Lower leg skin (tissue), 4 donors: Measurements from ENCODE around the gene ZNF425. TPM values are rescaled to one million over a fixed set of nuclear protein-coding genes. Genes with fewer than 3 reads are reported as not detected.
"Not testable (repeated sequence)": the region's sequence is repeated elsewhere in the genome, so short reads cannot be mapped to it uniquely, and the experiment has no call there.

Experiments used
- DNase-seq, 2 donors: peaks; one replicate each; pipeline ENCODE4 v3.0.0-alpha.2; 2019; ENCODE audit warnings: low spot score in 2 of 2
- H3K4me3 ChIP-seq: fragments of 200-600 bp; sonication (generic); 2 replicates; pipeline ENCODE4 v1.5.1; 2017; ENCODE audit warnings: mild to moderate bottlenecking, low read depth; ENCODE audit not compliant: poor library complexity, severe bottlenecking
- POLR2A ChIP-seq, 2 donors: fragments of 450-650 bp; IDR thresholded peaks; one replicate each; pipeline ENCODE4 v1.6.1; 2016 to 2017; ENCODE audit warnings: antibody characterized with exemption in 2 of 2, mild to moderate bottlenecking in 1 of 2, moderate library complexity in 1 of 2
- WGBS, 2 donors: methylation state at CpG; one replicate each; pipeline ENCODE4 v1.1.5; 2018; 5-methylcytosine and 5-hydroxymethylcytosine counted together
- intact Hi-C: fragments of 100-400 bp; cut with DNase I; formaldehyde crosslinking; loops from one replicate; pipeline ENCODE4 v1.15.0; 2023; ENCODE audit warnings: low total_unique reads
- total RNA-seq, 4 donors: library from RNA; depleted of rRNA; stranded (reverse); fragments of >200 nt; gene quantifications; one replicate each; pipeline ENCODE4 v1.1.0, GENCODE V29; 2016
- TF ChIP-seq, protein P1 (sequence below), 3 donors: fragments of 450-650 bp; IDR thresholded peaks; one replicate each; pipeline ENCODE4 v1.5.1; 2016; ENCODE audit warnings: antibody characterized with exemption in 3 of 3, mild to moderate bottlenecking in 3 of 3, moderate library complexity in 2 of 3

ZNF425 gene
- total RNA-seq, 4 donors from 2014 or later, result 4.8 to 5.8 (median 5.4) TPM

DNA sequence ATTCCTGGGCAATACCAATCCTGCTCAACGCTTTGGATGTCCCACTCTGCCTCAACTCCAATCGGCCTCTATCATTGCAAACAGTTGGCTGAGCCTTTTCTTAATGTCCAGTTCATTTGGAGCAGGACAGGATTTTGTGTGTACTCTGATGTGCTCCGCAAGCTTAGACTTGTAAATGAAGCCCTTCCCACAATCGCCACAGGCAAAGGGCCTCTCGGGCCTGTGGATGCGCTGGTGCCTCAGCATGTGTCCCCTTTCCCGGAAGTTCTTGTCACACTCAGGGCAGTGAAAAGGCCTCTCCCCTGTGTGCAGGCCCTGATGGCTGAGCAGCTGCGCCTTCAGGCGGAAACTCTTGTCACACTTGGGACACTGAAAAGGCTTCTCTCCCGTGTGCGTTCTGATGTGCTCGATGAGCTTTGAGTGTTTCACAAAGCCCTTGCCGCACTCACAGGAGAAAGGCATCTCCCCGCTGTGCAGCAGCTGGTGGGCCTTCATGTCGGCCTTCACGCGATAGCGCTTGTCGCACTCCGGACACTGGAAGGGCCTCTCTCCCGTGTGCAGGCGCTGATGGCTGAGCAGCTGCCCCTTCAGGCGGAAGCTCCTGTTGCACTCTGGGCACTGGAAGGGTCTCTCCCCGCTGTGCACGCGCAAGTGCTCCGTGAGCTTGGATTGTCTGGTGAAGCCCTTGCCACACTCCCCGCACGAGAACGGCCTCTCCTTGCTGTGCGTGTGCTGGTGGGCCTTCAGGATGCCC, 55.6 kb downstream of the ZNF425 start:
- intact Hi-C loops, result no loop called here
- 93 to 96% methylated on average over 23 to 26 of the region's 31 CpGs for WGBS, 2 donors
- DNase-seq, result no peak
- TF ChIP-seq, protein P1, sequence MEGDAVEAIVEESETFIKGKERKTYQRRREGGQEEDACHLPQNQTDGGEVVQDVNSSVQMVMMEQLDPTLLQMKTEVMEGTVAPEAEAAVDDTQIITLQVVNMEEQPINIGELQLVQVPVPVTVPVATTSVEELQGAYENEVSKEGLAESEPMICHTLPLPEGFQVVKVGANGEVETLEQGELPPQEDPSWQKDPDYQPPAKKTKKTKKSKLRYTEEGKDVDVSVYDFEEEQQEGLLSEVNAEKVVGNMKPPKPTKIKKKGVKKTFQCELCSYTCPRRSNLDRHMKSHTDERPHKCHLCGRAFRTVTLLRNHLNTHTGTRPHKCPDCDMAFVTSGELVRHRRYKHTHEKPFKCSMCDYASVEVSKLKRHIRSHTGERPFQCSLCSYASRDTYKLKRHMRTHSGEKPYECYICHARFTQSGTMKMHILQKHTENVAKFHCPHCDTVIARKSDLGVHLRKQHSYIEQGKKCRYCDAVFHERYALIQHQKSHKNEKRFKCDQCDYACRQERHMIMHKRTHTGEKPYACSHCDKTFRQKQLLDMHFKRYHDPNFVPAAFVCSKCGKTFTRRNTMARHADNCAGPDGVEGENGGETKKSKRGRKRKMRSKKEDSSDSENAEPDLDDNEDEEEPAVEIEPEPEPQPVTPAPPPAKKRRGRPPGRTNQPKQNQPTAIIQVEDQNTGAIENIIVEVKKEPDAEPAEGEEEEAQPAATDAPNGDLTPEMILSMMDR (IDR thresholded peaks at IDR 0.05), result no peak
- no peak for TF ChIP-seq POLR2A (IDR thresholded peaks at IDR 0.05)
- H3K4me3 ChIP-seq, result no peak overlapping the region

DNA sequence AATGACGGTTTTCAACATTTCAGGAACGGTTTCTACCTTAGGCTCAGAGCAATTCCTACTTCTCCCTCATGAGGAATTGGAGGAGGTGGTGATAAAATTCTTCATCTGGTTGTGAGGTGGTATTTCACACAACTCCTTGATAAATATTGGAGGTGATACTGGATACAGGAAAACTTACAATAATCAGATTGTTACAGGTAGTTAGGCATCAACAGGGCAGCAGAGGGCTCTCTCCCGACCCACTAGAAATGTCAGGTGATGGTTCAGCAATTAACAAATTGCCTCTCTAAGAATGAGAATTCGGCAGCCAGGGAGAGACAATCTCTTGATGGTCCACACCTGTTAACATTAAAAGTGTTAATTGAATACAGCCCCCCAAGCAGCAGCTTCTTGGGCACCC, 58.3 kb downstream of the ZNF425 start:
- no peak for TF ChIP-seq POLR2A (IDR thresholded peaks at IDR 0.05)
- TF ChIP-seq, protein P1 (IDR thresholded peaks at IDR 0.05), result no peak
- intact Hi-C loops, result loop anchor here (10.0 kb wide), 1 partner anchor 63 kb away; no protein-coding TSS in a partner anchor
- WGBS, 2 donors, result 55 to 60% methylated on average over 4 of the region's 4 CpGs
- no peak overlapping the region for H3K4me3 ChIP-seq
- no peak for DNase-seq

DNA sequence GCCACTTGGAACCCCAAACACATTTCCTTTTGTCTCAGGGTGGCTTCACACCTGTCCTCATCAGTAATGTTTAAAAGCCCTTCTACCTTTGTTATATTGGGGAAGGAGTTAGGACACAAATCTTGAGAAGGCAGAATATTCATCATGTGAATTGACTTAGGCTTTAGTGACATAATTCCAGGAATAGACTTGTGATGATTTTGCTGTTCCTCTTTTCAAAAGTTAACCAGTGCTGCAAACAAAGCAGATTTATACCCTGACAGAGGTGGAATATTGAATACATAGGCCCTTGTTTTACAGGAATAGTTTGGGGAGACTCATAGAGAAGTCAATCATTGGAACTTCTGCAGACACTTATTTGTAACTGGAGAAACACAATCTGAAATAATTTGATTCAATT, 62.6 kb downstream of the ZNF425 start:
- intact Hi-C loops, result loop anchor here (10.0 kb wide), 1 partner anchor 59 kb away; no protein-coding TSS in a partner anchor
- TF ChIP-seq, protein P1 (IDR thresholded peaks at IDR 0.05), result no peak
- TF ChIP-seq POLR2A (IDR thresholded peaks at IDR 0.05), result no peak
- no peak for DNase-seq

DNA sequence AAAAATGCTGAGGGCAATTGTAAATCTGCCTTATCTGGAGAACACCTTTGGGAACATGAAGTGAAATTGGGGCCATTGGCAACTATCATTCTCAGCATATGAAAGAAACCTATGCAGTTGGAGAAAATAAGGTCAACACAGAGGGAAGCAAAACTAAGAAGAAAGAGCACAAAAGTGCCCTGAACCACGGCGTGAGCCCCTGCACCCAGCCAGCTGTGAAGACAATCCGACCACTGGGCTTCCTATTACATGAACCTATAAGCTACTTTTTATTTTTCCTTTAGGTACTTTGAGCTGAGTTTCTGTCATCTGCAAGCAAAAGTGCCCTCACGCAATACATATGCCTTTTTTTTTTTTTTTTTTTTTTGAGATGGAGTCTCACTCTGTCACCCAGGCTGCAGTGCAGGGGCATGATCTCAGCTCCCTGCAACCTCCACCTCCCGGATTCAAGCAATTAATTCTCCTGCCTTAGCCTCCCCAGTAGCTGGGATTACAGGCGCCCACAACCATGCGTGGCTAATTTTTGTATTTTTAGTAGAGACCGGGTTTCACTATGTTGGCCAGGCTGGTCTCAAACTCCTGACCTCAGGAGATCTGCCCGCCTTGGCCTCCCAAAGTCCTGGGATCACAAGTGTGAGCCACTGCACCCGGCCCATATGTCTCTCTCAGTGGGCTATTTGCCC, 63.8 kb downstream of the ZNF425 start:
- DNase-seq, H3K4me3 ChIP-seq: not testable (repeated sequence)
- 86 to 89% methylated on average over 10 of the region's 10 CpGs for WGBS, 2 donors
- intact Hi-C loops, result loop anchor here (10.0 kb wide), 1 partner anchor 58 kb away; no protein-coding TSS in a partner anchor

More for the DNA sequence above, 62.6 kb downstream of the ZNF425 start:
- no peak overlapping the region for H3K4me3 ChIP-seq

DNA sequence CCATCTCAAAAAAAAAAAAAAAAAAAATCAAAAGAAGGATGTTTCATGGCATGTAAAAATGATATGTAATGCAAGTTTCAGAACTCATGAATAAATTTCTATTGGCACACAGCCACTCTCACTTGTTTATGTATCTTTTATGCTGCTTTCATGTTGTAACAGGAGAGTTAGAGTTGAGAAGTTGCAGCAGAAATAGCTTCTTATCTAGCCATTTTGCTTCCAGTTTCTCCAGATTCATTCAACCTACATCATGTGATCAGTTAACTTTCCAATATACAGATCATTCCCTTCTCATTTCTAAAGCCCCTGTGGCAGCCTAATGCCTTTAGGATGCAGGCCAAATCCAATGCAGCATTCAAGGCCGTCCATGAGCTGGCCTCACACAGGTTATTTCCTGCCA, 66.0 kb downstream of the ZNF425 start:
- intact Hi-C loops, result loop anchor here (10.0 kb wide), 1 partner anchor 55 kb away; no protein-coding TSS in a partner anchor
- TF ChIP-seq POLR2A (IDR thresholded peaks at IDR 0.05), result no peak
- TF ChIP-seq, protein P1 (IDR thresholded peaks at IDR 0.05), result no peak
- WGBS, 2 donors, result 27 to 28% methylated on average over 1 of the region's 1 CpG
- H3K4me3 ChIP-seq, result no peak overlapping the region
- DNase-seq, result no peak

GRCh38 chr7:149053885-149054284, 72.2 kb downstream of the ZNF425 start:
- no peak overlapping the region for H3K4me3 ChIP-seq
- intact Hi-C loops, result no loop called here
- TF ChIP-seq, protein P1 (IDR thresholded peaks at IDR 0.05), result no peak
- TF ChIP-seq POLR2A (IDR thresholded peaks at IDR 0.05), result no peak
- no peak for DNase-seq
- WGBS, 2 donors, result 93 to 95% methylated on average over 8 of the region's 8 CpGs
